DOHH2 (cell line): ENCODE results near the gene SIRPG.
"Not testable (repeated sequence)": the region's sequence is repeated elsewhere in the genome, so short reads cannot be mapped to it uniquely, and the experiment has no call there.

Experiments
- EZH2phosphoT487 ChIP-seq: fragments of 200-600 bp; sonication (generic); IDR thresholded peaks from 2 replicates; pipeline ENCODE4 v1.6.1; 2017; ENCODE audit warnings: borderline replicate concordance, mild to moderate bottlenecking, antibody characterized with exemption, low read length, moderate library complexity, mixed read lengths
- TF ChIP-seq, protein P1 (sequence below): fragments of 200-600 bp; sonication (generic); IDR thresholded peaks from one replicate; pipeline ENCODE4 v1.5.1; 2014; ENCODE audit warnings: antibody characterized with exemption, mild to moderate bottlenecking, low read depth, low read length; ENCODE audit not compliant: poor library complexity, severe bottlenecking

DNA sequence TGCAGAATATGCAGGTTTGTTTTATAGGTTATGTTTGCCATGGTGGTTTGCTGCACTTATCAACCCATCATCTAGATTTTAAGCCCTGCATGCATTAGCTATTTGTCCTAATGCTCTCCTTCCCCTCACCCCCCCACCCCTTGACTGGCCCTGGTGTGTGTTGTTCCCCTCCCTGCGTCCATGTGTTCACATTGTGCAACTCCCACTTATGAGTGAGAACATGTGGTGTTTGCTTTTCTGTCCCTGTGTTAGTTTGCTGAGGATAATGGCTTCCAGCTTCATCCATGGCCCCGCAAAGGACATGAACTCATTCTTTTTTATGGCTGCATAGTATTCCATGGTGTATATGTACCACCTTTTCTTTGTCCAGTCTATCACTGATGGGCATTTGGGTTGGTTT, 18.9 kb downstream of the SIRPG start:
- TF ChIP-seq, protein P1, sequence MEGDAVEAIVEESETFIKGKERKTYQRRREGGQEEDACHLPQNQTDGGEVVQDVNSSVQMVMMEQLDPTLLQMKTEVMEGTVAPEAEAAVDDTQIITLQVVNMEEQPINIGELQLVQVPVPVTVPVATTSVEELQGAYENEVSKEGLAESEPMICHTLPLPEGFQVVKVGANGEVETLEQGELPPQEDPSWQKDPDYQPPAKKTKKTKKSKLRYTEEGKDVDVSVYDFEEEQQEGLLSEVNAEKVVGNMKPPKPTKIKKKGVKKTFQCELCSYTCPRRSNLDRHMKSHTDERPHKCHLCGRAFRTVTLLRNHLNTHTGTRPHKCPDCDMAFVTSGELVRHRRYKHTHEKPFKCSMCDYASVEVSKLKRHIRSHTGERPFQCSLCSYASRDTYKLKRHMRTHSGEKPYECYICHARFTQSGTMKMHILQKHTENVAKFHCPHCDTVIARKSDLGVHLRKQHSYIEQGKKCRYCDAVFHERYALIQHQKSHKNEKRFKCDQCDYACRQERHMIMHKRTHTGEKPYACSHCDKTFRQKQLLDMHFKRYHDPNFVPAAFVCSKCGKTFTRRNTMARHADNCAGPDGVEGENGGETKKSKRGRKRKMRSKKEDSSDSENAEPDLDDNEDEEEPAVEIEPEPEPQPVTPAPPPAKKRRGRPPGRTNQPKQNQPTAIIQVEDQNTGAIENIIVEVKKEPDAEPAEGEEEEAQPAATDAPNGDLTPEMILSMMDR, result not testable (repeated sequence)
- TF ChIP-seq EZH2phosphoT487, result not testable (repeated sequence)
